ENCODE measurements around the gene CLEC3A.
A peak's percentile ranks its signal among the peaks of the same experiment; 100 is the strongest.
"Not testable (repeated sequence)": the region's sequence is repeated elsewhere in the genome, so short reads cannot be mapped to it uniquely, and the experiment has no call there.

CLEC3A gene

DNA sequence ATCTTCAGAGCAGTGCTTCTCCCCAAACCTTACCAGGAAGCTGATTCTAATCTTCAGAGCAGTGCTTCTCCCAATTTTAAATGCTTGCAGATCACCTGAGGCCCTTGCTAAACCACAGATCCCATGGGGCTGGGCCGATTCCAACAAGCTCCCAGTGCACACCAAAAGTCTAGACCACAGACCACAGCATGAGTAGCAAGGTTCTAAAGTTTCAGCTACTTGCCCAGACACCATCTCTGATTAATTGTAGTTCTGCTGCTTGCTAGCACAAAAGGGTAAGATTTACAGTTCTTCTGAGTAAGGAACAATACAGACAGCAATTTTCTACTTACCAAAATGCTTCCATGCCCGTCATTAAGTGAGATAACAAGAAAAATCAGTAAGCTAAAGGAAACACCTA lies 12.2 kb downstream of the CLEC3A start:
- Histone ChIP-seq H3K9me3 (ENCODE audit: insufficient read depth, low read length) (no peaks in the 10 kb centered on the region), H3K27me3 (ENCODE audit: insufficient read depth, insufficient read length) (no peaks in the 10 kb centered on the region), H3K4me1 (ENCODE audit: insufficient read depth, insufficient read length) (no peaks in the 10 kb centered on the region), H3K4me3 (ENCODE audit: insufficient read length, low read depth) (no peak overlapping the region), H3K36me3 (ENCODE audit: insufficient read depth, insufficient read length, low read length) (no peaks in the 10 kb centered on the region), H3K9ac (ENCODE audit: insufficient read length, low read depth) (no peak overlapping the region)
- no peak for DNase-seq (ENCODE audit: low read depth, low spot score)
- TF ChIP-seq ZNF274 (IDR thresholded peaks at IDR 0.05; ENCODE audit: low read depth, low read length) (no peak), SUZ12 (IDR thresholded peaks at IDR 0.05; ENCODE audit: extremely low read depth, insufficient read depth, insufficient read length) (no peak), YY1 (IDR thresholded peaks at IDR 0.05; ENCODE audit: insufficient read depth, insufficient read length) (no peak)

DNA sequence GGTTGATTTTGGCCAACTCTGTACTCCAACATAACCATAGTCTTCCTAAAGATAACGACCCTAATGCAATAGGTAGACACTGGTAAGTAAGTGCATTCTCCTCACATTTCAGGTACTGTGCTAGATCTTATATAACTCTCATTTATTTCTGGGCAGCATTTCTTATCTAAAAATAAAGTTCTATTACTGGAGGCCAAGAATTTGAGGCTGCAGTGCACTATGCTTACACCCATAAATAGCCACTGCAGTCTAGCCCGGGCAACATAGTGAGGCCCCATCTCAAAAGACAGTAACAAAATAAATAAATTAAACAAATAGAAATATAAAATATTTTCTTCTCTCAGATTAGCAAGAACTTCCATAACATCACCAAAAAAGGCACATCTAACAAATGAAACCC lies 12.7 kb downstream of the CLEC3A start:
- TF ChIP-seq YY1 (IDR thresholded peaks at IDR 0.05; ENCODE audit: insufficient read depth, insufficient read length), result no peak
- no peak for TF ChIP-seq SUZ12 (IDR thresholded peaks at IDR 0.05; ENCODE audit: extremely low read depth, insufficient read depth, insufficient read length)
- no peak for TF ChIP-seq ZNF274 (IDR thresholded peaks at IDR 0.05; ENCODE audit: low read depth, low read length)
- Histone ChIP-seq H3K9me3 (ENCODE audit: insufficient read depth, low read length) (no peaks in the 10 kb centered on the region), H3K27me3 (ENCODE audit: insufficient read depth, insufficient read length) (no peaks in the 10 kb centered on the region), H3K4me1 (ENCODE audit: insufficient read depth, insufficient read length) (no peaks in the 10 kb centered on the region), H3K9ac (ENCODE audit: insufficient read length, low read depth) (no peak overlapping the region), H3K36me3 (ENCODE audit: insufficient read depth, insufficient read length, low read length) (no peaks in the 10 kb centered on the region), H3K4me3 (ENCODE audit: insufficient read length, low read depth) (no peak overlapping the region)
- DNase-seq (ENCODE audit: low read depth, low spot score), result no peak

DNA sequence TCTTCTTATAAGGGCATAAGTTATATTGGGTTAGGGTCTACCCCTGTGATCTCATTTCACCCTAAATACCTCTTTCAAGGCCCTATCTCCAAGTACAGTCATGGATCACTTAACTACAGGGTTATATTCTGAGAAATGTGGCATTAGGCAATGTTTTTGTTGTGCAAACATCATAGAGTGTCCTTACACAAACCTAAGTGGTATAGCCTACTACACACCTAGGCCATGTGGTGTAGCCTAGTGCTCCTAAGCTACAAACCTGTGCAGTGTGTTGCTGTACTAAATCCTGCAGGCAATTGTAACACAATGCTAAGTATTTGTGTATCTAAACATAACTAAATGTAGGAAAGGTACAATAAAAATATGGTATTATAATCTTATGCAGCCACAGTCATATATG lies 18.0 kb downstream of the CLEC3A start:
- TF ChIP-seq ZNF274 (IDR thresholded peaks at IDR 0.05; ENCODE audit: low read depth, low read length) (no peak), YY1 (IDR thresholded peaks at IDR 0.05; ENCODE audit: insufficient read depth, insufficient read length) (no peak), SUZ12 (IDR thresholded peaks at IDR 0.05; ENCODE audit: extremely low read depth, insufficient read depth, insufficient read length) (no peak)
- Histone ChIP-seq H3K9me3 (ENCODE audit: insufficient read depth, low read length) (no peaks in the 10 kb centered on the region), H3K36me3 (ENCODE audit: insufficient read depth, insufficient read length, low read length) (no peaks in the 10 kb centered on the region), H3K4me1 (ENCODE audit: insufficient read depth, insufficient read length) (no peaks in the 10 kb centered on the region), H3K9ac (ENCODE audit: insufficient read length, low read depth) (no peak overlapping the region), H3K27me3 (ENCODE audit: insufficient read depth, insufficient read length) (peaks cover 3% of the 10 kb centered on the region), H3K4me3 (ENCODE audit: insufficient read length, low read depth) (no peak overlapping the region)
- no peak for DNase-seq (ENCODE audit: low read depth, low spot score)

DNA sequence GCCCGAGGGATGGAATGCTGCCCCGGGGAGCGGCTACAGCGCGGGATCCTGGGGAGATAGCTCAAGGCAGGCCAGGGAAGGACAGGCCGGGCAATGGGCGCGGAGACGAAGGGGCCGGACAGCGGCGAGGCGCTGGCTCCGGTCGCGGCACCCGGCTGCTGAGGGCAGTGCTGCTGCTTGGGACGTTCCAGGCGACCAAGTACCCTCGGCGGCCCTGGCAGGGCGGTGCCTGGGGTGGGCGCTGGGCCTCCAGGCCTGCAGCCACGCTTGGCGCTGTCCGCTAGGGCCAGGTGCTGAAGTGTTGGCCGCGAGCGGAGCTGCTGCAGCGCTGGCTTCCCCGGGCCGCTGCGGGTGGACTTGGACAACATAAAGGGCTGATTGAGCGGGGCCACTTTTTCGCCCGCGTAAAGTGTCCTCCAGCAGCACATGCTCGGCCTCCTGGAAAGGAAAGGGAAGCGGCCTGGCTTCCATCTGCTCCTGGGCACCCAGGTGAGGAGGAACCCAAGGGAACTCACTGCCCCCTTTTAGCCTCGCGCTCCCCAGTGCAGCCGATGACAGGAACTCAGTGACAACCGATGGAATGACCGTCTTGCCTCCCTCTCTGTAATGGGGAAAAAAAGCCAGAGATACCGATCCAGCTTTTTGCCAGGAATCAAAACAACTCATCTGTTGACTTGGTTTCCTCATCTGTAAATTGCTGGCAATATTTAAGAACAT lies 23.7 kb downstream of the CLEC3A start:
- DNase-seq (ENCODE audit: low read depth, low spot score), result peak; percentile 85
- Histone ChIP-seq H3K4me1 (ENCODE audit: insufficient read depth, insufficient read length) (no peaks in the 10 kb centered on the region), H3K4me3 (ENCODE audit: insufficient read length, low read depth) (peak overlapping the region; percentile 28), H3K9ac (ENCODE audit: insufficient read length, low read depth) (no peak overlapping the region), H3K9me3 (ENCODE audit: insufficient read depth, low read length) (no peaks in the 10 kb centered on the region), H3K36me3 (ENCODE audit: insufficient read depth, insufficient read length, low read length) (no peaks in the 10 kb centered on the region), H3K27me3 (ENCODE audit: insufficient read depth, insufficient read length) (peaks cover 33% of the 10 kb centered on the region)
- no peak for TF ChIP-seq SUZ12 (IDR thresholded peaks at IDR 0.05; ENCODE audit: extremely low read depth, insufficient read depth, insufficient read length)

DNA sequence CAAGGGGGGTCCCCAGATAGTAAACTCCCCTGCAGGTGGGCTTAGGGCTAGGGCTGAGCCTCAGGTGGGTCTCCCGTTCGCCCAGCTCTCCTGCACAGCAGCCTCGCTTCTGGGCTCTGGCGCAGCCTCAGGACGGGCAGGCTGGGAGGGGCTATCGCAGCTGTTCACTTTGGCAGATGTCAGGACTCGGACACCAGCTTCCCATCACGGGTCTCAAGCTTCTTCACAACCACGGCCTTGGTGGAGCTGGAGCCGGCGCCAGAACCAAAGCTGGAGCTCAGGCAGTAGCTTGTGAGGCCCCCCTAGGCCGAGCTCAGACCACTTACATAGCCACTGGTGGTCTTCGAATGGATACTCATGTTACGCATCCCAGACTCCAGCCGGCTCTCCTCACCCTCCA lies 26.0 kb downstream of the CLEC3A start:
- Histone ChIP-seq H3K36me3 (ENCODE audit: insufficient read depth, insufficient read length, low read length) (no peaks in the 10 kb centered on the region), H3K4me1 (ENCODE audit: insufficient read depth, insufficient read length) (no peaks in the 10 kb centered on the region), H3K9ac (ENCODE audit: insufficient read length, low read depth) (no peak overlapping the region), H3K27me3 (ENCODE audit: insufficient read depth, insufficient read length) (peaks cover 38% of the 10 kb centered on the region), H3K9me3 (ENCODE audit: insufficient read depth, low read length) (no peaks in the 10 kb centered on the region), H3K4me3 (ENCODE audit: insufficient read length, low read depth) (no peak overlapping the region)
- TF ChIP-seq YY1 (IDR thresholded peaks at IDR 0.05; ENCODE audit: insufficient read depth, insufficient read length), result no peak
- no peak for TF ChIP-seq ZNF274 (IDR thresholded peaks at IDR 0.05; ENCODE audit: low read depth, low read length)
- TF ChIP-seq SUZ12 (IDR thresholded peaks at IDR 0.05; ENCODE audit: extremely low read depth, insufficient read depth, insufficient read length), result no peak
- no peak for DNase-seq (ENCODE audit: low read depth, low spot score)

DNA sequence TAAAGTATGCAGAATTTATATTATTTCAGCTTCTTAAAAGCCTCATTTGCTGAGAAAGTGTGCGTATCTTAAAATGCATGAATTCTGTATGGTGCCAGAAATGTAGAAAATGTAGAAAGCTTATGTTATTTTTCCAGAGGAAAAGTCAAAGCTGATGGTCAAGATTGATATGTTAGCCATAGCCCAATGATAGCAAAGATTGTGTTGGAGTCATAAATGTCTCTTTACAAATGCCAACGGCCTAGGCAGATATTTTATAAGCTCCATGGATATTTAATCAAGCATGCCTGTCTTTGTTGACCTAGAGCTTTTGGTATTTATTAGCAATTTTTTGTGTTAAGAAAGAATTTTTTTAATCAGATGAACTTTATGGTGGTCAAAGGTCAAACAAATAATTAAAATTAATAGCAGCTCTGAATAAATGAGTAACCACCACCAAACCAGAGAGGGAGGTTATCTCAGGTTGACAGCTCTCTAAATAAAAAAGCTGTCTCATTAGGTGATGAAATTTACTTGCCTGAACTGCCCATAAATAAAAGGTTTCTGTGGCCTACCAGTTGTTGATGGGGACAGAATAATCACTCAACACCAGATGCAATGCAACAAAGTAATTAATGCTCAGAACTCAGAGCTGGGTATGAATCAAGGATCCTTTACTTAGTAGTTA lies 28.5 kb downstream of the CLEC3A start:
- Histone ChIP-seq H3K9ac (ENCODE audit: insufficient read length, low read depth) (no peak overlapping the region), H3K9me3 (ENCODE audit: insufficient read depth, low read length) (no peaks in the 10 kb centered on the region), H3K36me3 (ENCODE audit: insufficient read depth, insufficient read length, low read length) (no peaks in the 10 kb centered on the region), H3K4me3 (ENCODE audit: insufficient read length, low read depth) (no peak overlapping the region), H3K27me3 (ENCODE audit: insufficient read depth, insufficient read length) (peaks cover 36% of the 10 kb centered on the region), H3K4me1 (ENCODE audit: insufficient read depth, insufficient read length) (no peaks in the 10 kb centered on the region)
- no peak for DNase-seq (ENCODE audit: low read depth, low spot score)
- TF ChIP-seq ZNF274 (IDR thresholded peaks at IDR 0.05; ENCODE audit: low read depth, low read length) (no peak), YY1 (IDR thresholded peaks at IDR 0.05; ENCODE audit: insufficient read depth, insufficient read length) (no peak), SUZ12 (IDR thresholded peaks at IDR 0.05; ENCODE audit: extremely low read depth, insufficient read depth, insufficient read length) (no peak)

DNA sequence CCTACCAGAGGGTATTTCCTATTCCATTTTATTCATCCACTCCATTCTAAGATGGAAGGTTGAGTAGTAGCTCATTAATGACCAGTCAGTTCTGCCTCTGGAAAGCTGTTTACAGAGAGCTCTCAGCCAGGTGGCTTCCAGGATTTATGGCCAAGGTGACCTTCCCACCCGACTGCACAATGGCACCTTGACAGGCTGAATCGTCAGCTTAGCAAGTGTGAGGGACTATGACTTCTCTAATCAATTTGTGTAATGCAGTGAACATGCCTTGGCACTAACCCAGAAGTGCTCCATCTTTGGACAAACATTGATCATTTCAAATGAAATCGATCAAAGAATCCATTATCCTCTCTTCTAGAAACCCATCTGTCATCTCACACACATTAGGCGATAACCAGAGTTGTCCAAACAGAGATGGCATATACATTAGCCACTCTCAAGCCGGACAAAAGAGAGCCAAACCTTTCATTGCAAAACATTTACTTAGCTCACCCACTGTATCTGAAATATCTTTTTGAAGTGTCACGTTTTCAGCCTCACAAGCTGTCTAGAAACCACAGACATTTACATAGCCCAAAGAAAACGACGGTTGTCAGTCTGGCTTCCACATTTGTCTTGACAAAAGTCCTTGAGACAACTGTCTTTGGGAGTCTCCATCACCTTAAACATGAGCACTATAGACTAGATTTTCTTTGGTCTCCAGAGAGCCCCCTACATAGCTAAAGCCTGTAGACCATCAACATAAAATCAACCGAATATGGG lies 35.6 kb downstream of the CLEC3A start:
- Histone ChIP-seq H3K4me1 (ENCODE audit: insufficient read depth, insufficient read length) (no peaks in the 10 kb centered on the region), H3K27me3 (ENCODE audit: insufficient read depth, insufficient read length) (peaks cover 12% of the 10 kb centered on the region), H3K4me3 (ENCODE audit: insufficient read length, low read depth) (no peak overlapping the region), H3K9ac (ENCODE audit: insufficient read length, low read depth) (no peak overlapping the region), H3K9me3 (ENCODE audit: insufficient read depth, low read length) (no peaks in the 10 kb centered on the region; the same call in 1 of the 2 replicates), H3K36me3 (ENCODE audit: insufficient read depth, insufficient read length, low read length) (no peaks in the 10 kb centered on the region)
- TF ChIP-seq ZNF274 (IDR thresholded peaks at IDR 0.05; ENCODE audit: low read depth, low read length) (no peak), YY1 (IDR thresholded peaks at IDR 0.05; ENCODE audit: insufficient read depth, insufficient read length) (no peak), SUZ12 (IDR thresholded peaks at IDR 0.05; ENCODE audit: extremely low read depth, insufficient read depth, insufficient read length) (no peak)
- no peak for DNase-seq (ENCODE audit: low read depth, low spot score)

DNA sequence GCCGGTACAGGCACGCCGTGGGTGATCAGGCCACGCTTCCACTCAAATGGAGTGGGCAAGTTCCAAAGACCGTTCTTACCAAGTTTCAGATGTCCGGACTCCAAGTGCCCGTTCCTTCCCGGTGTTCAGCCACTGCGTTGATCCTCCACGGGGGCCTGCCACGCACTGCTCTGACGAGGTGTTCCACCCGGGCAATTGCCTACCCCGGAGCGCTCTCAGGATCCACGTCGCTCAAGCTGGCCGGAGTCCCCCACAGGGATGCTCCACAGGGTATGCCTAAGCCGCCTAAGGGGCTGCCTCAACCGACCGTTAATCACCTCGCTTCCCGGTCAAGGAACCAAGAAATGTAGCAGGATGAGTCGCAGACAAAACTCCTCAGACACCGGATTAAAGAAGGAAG lies 37.5 kb downstream of the CLEC3A start:
- H3K9ac ChIP-seq (ENCODE audit: insufficient read length, low read depth); H3K4me3 ChIP-seq (ENCODE audit: insufficient read length, low read depth); H3K36me3 ChIP-seq (ENCODE audit: insufficient read depth, insufficient read length, low read length); H3K4me1 ChIP-seq (ENCODE audit: insufficient read depth, insufficient read length); DNase-seq (ENCODE audit: low read depth, low spot score); H3K27me3 ChIP-seq (ENCODE audit: insufficient read depth, insufficient read length); H3K9me3 ChIP-seq (ENCODE audit: insufficient read depth, low read length): not testable (repeated sequence)

All from NT2/D1 (cell line).